ENCODE data around the gene TENM3. TPM values are rescaled to one million over a fixed set of nuclear protein-coding genes. Genes with fewer than 3 reads are reported as not detected.

TENM3 gene
- polyA plus RNA-seq, 1 of the 3 experiments (the other 2 are of a cell fraction), result 10.4 TPM

- Histone ChIP-seq H3K36me3 (replicated peaks in 1 of 2; ENCODE audit: control insufficient read depth in 1 of 2, insufficient read depth in 2 of 2, low read length in 1 of 2) (no peaks in the 10 kb centered on the region), H3K4me2 (no peak overlapping the region), H3K9me2 (no peaks in the 10 kb centered on the region), H3K9me3 (no peaks in the 10 kb centered on the region), H3K27ac (ENCODE audit: low read depth in 2 of 2, low read length in 1 of 2) (no peak overlapping the region), H3K9ac (no peak overlapping the region), H3K79me2 (ENCODE audit: insufficient read depth) (no peaks in the 10 kb centered on the region), H3K4me1 (ENCODE audit: control insufficient read depth in 1 of 2, insufficient read depth in 2 of 2, low read depth in 1 of 2, low read length in 1 of 2) (no peaks in the 10 kb centered on the region), H3K4me3 (ENCODE audit: low read depth in 2 of 2, low read length in 1 of 2) (no peak overlapping the region), H2AFZ (ENCODE audit: low read depth) (no peak overlapping the region), H3K27me3 (ENCODE audit: insufficient read depth) (no peaks in the 10 kb centered on the region), H4K20me1 (ENCODE audit: insufficient read depth) (no peaks in the 10 kb centered on the region), H3F3A (replicated peaks; ENCODE audit: insufficient read depth) (no peaks in the 10 kb centered on the region)
- ChIA-PET CTCF (interaction anchor here (1.3 kb wide), 1 partner anchor 10 kb away, joined by 3 read pairs; no protein-coding TSS in a partner anchor), POLR2A (no interaction called here)
- DNase-seq, result no peak
- WGBS (ENCODE audit: low lambda C conversion rate), result 94% methylated on average over 3 of the region's 3 CpGs
- TF ChIP-seq RXRA (IDR thresholded peaks at IDR 0.05; ENCODE audit: borderline replicate concordance, low read depth), result no peak
- no peak for TF ChIP-seq SMC3 (IDR thresholded peaks at IDR 0.05; ENCODE audit: low read depth, low read length)
- TF ChIP-seq SIN3A (IDR thresholded peaks at IDR 0.05; ENCODE audit: borderline replicate concordance, low read depth, low read length), result no peak
- peak; percentile 49 for TF ChIP-seq TCF12 (IDR thresholded peaks at IDR 0.05)
- no peak for TF ChIP-seq ELF1 (IDR thresholded peaks at IDR 0.05)
- no peak for TF ChIP-seq REST (IDR thresholded peaks at IDR 0.05; ENCODE audit: low read depth, low read length)
- TF ChIP-seq GATA2 (CRISPR knock-in tag; IDR thresholded peaks at IDR 0.05), result no peak
- TF ChIP-seq FOSL2 (IDR thresholded peaks at IDR 0.05; ENCODE audit: borderline replicate concordance, low read depth), result peak; percentile 43; the same call in 1 of the 2 replicates
- TF ChIP-seq, protein P1, sequence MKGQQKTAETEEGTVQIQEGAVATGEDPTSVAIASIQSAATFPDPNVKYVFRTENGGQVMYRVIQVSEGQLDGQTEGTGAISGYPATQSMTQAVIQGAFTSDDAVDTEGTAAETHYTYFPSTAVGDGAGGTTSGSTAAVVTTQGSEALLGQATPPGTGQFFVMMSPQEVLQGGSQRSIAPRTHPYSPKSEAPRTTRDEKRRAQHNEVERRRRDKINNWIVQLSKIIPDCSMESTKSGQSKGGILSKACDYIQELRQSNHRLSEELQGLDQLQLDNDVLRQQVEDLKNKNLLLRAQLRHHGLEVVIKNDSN (IDR thresholded peaks at IDR 0.05; ENCODE audit: borderline replicate concordance, low read depth), result no peak
- TF ChIP-seq JUND (IDR thresholded peaks at IDR 0.05), result 0 out of 2 replicates have a peak, but pooled peaks have one; percentile 12
- TF ChIP-seq USF2 (IDR thresholded peaks at IDR 0.05; ENCODE audit: borderline replicate concordance, low read depth, low read length), result no peak
- TF ChIP-seq, protein P2, sequence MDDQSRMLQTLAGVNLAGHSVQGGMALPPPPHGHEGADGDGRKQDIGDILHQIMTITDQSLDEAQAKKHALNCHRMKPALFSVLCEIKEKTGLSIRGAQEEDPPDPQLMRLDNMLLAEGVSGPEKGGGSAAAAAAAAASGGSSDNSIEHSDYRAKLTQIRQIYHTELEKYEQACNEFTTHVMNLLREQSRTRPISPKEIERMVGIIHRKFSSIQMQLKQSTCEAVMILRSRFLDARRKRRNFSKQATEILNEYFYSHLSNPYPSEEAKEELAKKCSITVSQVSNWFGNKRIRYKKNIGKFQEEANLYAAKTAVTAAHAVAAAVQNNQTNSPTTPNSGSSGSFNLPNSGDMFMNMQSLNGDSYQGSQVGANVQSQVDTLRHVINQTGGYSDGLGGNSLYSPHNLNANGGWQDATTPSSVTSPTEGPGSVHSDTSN (IDR thresholded peaks at IDR 0.05), result no peak
Measured at GRCh38 chr4:182286035-182286434, 42.8 kb downstream of the TENM3 start.
